PFSK-1 (cell line): ENCODE results near the gene SANBR.

Source experiments
- FOXP2 ChIP-seq: optimal IDR thresholded peaks from 2 replicates; pipeline ENCODE3; 2011; ENCODE audit warnings: borderline replicate concordance, control low read depth, inconsistent platforms; ENCODE audit not compliant: insufficient read depth; ENCODE audit errors: extremely low read length, extremely low read depth
- POLR2AphosphoS5 ChIP-seq: IDR thresholded peaks from 2 replicates; pipeline ENCODE4 v1.6.1; 2012; ENCODE audit warnings: low read depth, mild to moderate bottlenecking, control low read depth, low read length, moderate library complexity
- REST ChIP-seq, 2 experiments: IDR thresholded peaks; 2 replicates each; pipeline versions ENCODE4 v1.6.1 to v1.8.0; 2011 to 2012; ENCODE audit warnings: low read depth in 2 of 2, low read length in 2 of 2, control low read depth in 1 of 2, inconsistent platforms in 1 of 2, mild to moderate bottlenecking in 1 of 2, moderate library complexity in 1 of 2; ENCODE audit not compliant: insufficient read depth in 1 of 2
- SIN3A ChIP-seq: IDR thresholded peaks from 2 replicates; pipeline ENCODE4 v1.6.1; 2012; ENCODE audit warnings: mild to moderate bottlenecking, low read length, moderate library complexity, borderline replicate concordance; ENCODE audit not compliant: insufficient read depth
- TAF1 ChIP-seq: IDR thresholded peaks from 2 replicates; pipeline ENCODE4 v1.6.1; 2012; ENCODE audit warnings: low read length, control low read depth, borderline replicate concordance; ENCODE audit not compliant: insufficient read depth

Gene SANBR

GRCh38 chr2:61089797-61090196 is 24.1 kb downstream of the SANBR start:
- no peak for TF ChIP-seq POLR2AphosphoS5
- TF ChIP-seq TAF1 = no peak
- TF ChIP-seq REST (IDR thresholded peaks at IDR 0.05; ENCODE audit: insufficient read depth in 1 of 2, low read depth in 2 of 2, low read length in 2 of 2) = no peak
- TF ChIP-seq FOXP2 = no peak
- no peak for TF ChIP-seq SIN3A

- TF ChIP-seq TAF1 (no peak), SIN3A (no peak), REST (IDR thresholded peaks at IDR 0.05; ENCODE audit: insufficient read depth in 1 of 2, low read depth in 2 of 2, low read length in 2 of 2) (no peak), FOXP2 (no peak), POLR2AphosphoS5 (no peak)
Measured at GRCh38 chr2:61090386-61090921, 24.8 kb downstream of the SANBR start.

GRCh38 chr2:61091485-61091884 is 25.8 kb downstream of the SANBR start:
- no peak for TF ChIP-seq REST (IDR thresholded peaks at IDR 0.05; ENCODE audit: insufficient read depth in 1 of 2, low read depth in 2 of 2, low read length in 2 of 2)
- no peak for TF ChIP-seq POLR2AphosphoS5
- no peak for TF ChIP-seq TAF1
- no peak for TF ChIP-seq SIN3A
- no peak for TF ChIP-seq FOXP2

- TF ChIP-seq POLR2AphosphoS5 = no peak
- no peak for TF ChIP-seq SIN3A
- no peak for TF ChIP-seq REST (IDR thresholded peaks at IDR 0.05; ENCODE audit: insufficient read depth in 1 of 2, low read depth in 2 of 2, low read length in 2 of 2)
- no peak for TF ChIP-seq FOXP2
- no peak for TF ChIP-seq TAF1
Measured at GRCh38 chr2:61096438-61096837, 30.8 kb downstream of the SANBR start.

- TF ChIP-seq REST (IDR thresholded peaks at IDR 0.05; ENCODE audit: insufficient read depth in 1 of 2, low read depth in 2 of 2, low read length in 2 of 2) = no peak
- TF ChIP-seq SIN3A = no peak
- no peak for TF ChIP-seq TAF1
- no peak for TF ChIP-seq POLR2AphosphoS5
- no peak for TF ChIP-seq FOXP2
Measured at GRCh38 chr2:61100801-61101200, 35.1 kb downstream of the SANBR start.
